ENCODE data around the gene PRR36. TPM values are rescaled to one million over a fixed set of nuclear protein-coding genes. Genes with fewer than 3 reads are reported as not detected.

The PRR36 gene
- total and polyA plus RNA-seq, 12 donors = 0.22 to 5.2 (median 1.1) TPM; not detected in 1

DNA sequence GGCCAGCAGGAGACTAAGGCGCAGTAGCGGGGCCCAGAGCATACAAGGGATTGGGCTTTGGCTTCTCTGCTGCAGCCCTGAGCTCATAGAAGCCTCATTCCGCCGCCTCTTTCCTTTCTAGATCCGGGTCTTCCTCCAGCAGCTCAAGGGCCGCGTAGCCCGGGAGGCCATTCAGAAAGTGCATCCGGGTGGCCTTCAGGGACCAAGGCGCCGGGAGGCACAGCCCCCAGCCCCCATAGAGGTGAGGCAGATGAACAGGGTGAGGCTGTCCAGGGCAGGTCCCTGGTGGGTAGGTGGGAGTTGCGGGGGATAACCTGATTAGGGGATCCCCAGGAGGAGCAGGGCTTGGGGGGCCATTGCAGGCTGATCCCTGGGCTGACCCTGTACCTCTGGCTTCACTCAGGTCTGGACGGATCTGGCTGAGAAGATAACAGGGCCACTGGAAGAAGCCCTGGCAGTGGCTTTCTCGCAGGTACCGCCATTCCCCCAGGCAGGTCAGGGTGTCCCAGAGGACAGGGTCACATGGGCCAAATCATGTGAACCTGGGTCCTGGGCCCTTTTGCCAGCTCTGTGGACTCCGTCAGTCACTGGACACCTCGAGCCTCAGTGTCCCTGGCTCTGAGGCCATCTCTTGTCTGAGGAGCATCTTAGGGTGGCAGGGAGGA is 47.2 kb upstream of the PRR36 start:
- peak overlapping the region in 2 of 4 donors; percentile 43 to 96 for H3K4me3 ChIP-seq
- intact Hi-C loops (cut with DNase I) = no loop called here
- DNase-seq = no peak
- peaks cover 22% of the 10 kb centered on the region for H3K27me3 ChIP-seq
- peak overlapping the region; percentile 35 to 97 (median 75) for H3K27ac ChIP-seq
- no peak for TF ChIP-seq POLR2A (IDR thresholded peaks at IDR 0.05)
- TF ChIP-seq, protein P1, sequence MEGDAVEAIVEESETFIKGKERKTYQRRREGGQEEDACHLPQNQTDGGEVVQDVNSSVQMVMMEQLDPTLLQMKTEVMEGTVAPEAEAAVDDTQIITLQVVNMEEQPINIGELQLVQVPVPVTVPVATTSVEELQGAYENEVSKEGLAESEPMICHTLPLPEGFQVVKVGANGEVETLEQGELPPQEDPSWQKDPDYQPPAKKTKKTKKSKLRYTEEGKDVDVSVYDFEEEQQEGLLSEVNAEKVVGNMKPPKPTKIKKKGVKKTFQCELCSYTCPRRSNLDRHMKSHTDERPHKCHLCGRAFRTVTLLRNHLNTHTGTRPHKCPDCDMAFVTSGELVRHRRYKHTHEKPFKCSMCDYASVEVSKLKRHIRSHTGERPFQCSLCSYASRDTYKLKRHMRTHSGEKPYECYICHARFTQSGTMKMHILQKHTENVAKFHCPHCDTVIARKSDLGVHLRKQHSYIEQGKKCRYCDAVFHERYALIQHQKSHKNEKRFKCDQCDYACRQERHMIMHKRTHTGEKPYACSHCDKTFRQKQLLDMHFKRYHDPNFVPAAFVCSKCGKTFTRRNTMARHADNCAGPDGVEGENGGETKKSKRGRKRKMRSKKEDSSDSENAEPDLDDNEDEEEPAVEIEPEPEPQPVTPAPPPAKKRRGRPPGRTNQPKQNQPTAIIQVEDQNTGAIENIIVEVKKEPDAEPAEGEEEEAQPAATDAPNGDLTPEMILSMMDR (IDR thresholded peaks at IDR 0.05) = no peak
- H3K36me3 ChIP-seq (replicated peaks in 1 of 2) = peaks cover 0 to 11% of the 10 kb centered on the region in 2 donors
- no peaks in the 10 kb centered on the region for H3K9me3 ChIP-seq (replicated peaks in 1 of 3)
- H3K4me1 ChIP-seq (replicated peaks in 1 of 2) = peaks cover 34 to 41% of the 10 kb centered on the region in 2 donors
- WGBS, 4 donors = 30 to 50% (median 38%) methylated on average over 4 to 17 of the region's 17 CpGs

DNA sequence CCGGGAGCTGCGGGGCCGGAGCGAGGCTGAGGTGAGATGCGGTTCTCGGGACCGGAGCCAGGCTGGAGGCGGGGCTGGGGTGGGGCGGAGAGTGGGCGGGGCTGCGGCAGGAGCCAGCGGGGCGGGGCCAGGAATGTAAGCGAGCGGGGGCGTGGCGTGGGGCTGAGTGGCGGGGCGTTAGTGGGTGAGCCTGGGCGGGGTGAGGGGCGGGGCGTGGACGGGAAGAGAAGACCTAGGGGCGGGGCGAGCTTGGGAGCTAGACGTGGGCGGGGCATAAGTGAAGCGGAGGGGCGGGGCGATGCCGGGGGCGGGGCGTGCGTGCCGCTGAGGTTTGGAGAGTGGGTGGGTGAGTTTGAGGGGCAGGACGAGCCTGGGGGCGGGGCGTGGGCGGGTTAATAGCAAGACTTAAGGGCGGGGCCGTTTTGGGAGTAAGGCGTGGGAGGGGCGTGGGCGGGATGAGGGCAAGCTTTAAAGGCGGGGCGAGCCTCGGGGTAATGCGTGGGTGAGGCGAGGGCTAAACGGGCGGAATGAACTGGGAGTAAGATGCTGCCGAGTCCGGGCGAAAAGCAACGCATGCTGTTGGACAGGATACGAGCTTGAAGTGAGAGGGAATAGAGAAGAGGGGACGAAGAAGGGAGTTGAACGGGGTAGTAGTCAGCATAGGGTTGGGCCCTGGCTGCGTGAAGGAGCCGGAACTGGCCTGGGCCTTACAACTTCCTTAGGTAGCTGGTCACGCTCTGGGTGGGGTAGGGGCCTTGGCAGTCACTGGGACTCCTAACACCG is 46.5 kb upstream of the PRR36 start:
- H3K4me1 ChIP-seq (replicated peaks in 1 of 2) = peaks cover 35 to 43% of the 10 kb centered on the region in 2 donors
- H3K27me3 ChIP-seq = peaks cover 25% of the 10 kb centered on the region
- peak; percentile 13 to 65 for TF ChIP-seq POLR2A (IDR thresholded peaks at IDR 0.05)
- TF ChIP-seq, protein P1 (IDR thresholded peaks at IDR 0.05) = no peak
- DNase-seq = peak; percentile 100
- peak overlapping the region in 3 of 4 donors; percentile 22 to 96 (median 56) for H3K4me3 ChIP-seq
- H3K9me3 ChIP-seq (replicated peaks in 1 of 3) = no peaks in the 10 kb centered on the region
- intact Hi-C loops (cut with DNase I) = no loop called here
- whole genome bisulfite sequencing, 4 donors = 0 to 2% (median 1%) methylated on average over 28 to 62 of the region's 62 CpGs
- H3K36me3 ChIP-seq (replicated peaks in 1 of 2) = peaks cover 0 to 11% of the 10 kb centered on the region in 2 donors
- peak overlapping the region; percentile 85 to 97 (median 88) for H3K27ac ChIP-seq

DNA sequence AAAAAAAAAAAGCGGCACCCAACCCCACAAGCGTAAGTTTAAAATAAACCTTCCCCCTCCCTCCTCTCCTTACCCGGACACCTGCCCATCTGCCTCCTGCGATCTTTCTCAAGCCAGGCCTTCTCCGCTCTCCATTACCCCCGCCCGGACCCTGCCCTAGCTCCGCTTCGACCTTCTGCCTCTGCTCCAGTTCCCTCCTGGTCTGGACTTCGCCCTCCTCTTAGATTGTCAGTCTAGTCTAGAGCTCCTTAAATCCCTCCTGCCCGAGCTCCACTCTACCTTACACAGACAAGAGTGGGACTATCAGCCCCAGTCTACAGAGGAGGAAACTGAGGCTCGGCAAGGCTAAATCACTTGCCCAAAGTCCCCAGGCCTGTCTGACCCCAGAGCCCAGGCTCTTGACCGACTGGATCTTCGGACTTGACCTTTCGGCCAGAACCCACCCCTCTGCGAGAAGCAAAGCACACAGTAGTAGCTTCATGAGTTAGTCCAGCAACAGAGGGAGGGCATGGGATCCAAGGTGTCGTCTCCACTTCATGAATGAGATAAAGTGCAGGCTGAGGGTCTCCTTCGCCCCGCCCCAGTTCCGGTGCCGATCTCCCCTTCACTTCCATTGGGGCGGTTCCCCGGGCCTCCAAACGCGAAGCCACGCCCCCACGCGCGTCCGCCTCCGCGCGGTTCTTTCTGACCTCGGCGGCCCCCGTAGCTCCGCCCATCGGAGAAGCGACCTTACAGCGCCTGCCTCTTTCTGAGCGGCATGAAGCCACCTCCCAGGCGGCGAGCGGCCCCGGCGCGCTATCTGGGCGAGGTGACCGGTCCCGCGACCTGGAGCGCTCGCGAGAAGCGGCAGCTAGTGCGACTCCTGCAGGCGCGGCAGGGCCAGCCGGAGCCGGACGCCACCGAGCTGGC is 45.7 kb upstream of the PRR36 start, which contains the start of gene SNAPC2:
Gene SNAPC2, plus strand, starts transcription at position 729 of the 909 bp plus-strand sequence. Its CDS starts 29 bp downstream, at position 758.
- Histone ChIP-seq H3K9me3 (replicated peaks in 1 of 3) (no peaks in the 10 kb centered on the region), H3K27me3 (peaks cover 25% of the 10 kb centered on the region), H3K4me1 (replicated peaks in 1 of 2) (peaks cover 26 to 35% of the 10 kb centered on the region in 2 donors), H3K36me3 (replicated peaks in 1 of 2) (peaks cover 0 to 11% of the 10 kb centered on the region in 2 donors), H3K27ac (peak within 1 kb of the TSS; percentile 85 to 97 (median 88)), H3K4me3 (peak within 1 kb of the TSS in 3 of 4 donors; percentile 22 to 96 (median 56))
- peak; percentile 95 to 98 (median 97) for DNase-seq
- WGBS, 4 donors = 11 to 52% (median 28%) methylated on average over 14 to 62 of the region's 62 CpGs
- intact Hi-C loops (cut with DNase I) = no loop called here
- TF ChIP-seq POLR2A (IDR thresholded peaks at IDR 0.05) = peak in 1 of 2 donors; percentile 72
- TF ChIP-seq, protein P1 (IDR thresholded peaks at IDR 0.05) = peak in 1 of 6 experiments; percentile 30

Measured in adrenal gland (tissue), 12 donors.